GM12891 (cell line): ENCODE data around the gene MAD2L2.

Experiments
- POLR2A ChIP-seq: IDR thresholded peaks from 2 replicates; pipeline ENCODE4 v1.6.1; 2011; ENCODE audit warnings: low read depth, low read length, control low read depth
- POLR2AphosphoS5 ChIP-seq: IDR thresholded peaks from 2 replicates; pipeline ENCODE4 v1.6.1; 2011; ENCODE audit warnings: low read depth, low read length, control low read depth
- POU2F2 ChIP-seq: IDR thresholded peaks from 2 replicates; pipeline ENCODE4 v1.6.1; 2011; ENCODE audit warnings: low read depth, mild to moderate bottlenecking, control low read depth, low read length, moderate library complexity
- SPI1 ChIP-seq: IDR thresholded peaks from 2 replicates; pipeline ENCODE4 v1.6.1; 2011; ENCODE audit warnings: low read depth, low read length, control low read depth
- TAF1 ChIP-seq: IDR thresholded peaks from 2 replicates; pipeline ENCODE4 v1.6.1; 2011; ENCODE audit warnings: low read depth, low read length, control low read depth

GRCh38 chr1:11641776-11642305, 39.1 kb downstream of the MAD2L2 start:
- TF ChIP-seq POLR2A: no peak
- no peak for TF ChIP-seq POLR2AphosphoS5
- no peak for TF ChIP-seq SPI1
- TF ChIP-seq TAF1: no peak
- TF ChIP-seq POU2F2: no peak
